Testis (tissue), 2 donors: Measurements from ENCODE around the gene ALDH1B1.

Source experiments
- POLR2A ChIP-seq: fragments of 450-650 bp; IDR thresholded peaks from one replicate; pipeline ENCODE4 v1.6.1; 2017; ENCODE audit warnings: antibody characterized with exemption, mild to moderate bottlenecking, moderate library complexity
- TF ChIP-seq, protein P1 (sequence below), 3 experiments: fragments of 450-650 bp in 2 of 3; fragments of 200-600 bp in 1 of 3; sonication (generic) in 1 of 3; IDR thresholded peaks; one replicate each; pipeline ENCODE4 v1.5.1; 2016 to 2019; ENCODE audit warnings: antibody characterized with exemption in 3 of 3, mild to moderate bottlenecking in 2 of 3, moderate library complexity in 1 of 3

DNA sequence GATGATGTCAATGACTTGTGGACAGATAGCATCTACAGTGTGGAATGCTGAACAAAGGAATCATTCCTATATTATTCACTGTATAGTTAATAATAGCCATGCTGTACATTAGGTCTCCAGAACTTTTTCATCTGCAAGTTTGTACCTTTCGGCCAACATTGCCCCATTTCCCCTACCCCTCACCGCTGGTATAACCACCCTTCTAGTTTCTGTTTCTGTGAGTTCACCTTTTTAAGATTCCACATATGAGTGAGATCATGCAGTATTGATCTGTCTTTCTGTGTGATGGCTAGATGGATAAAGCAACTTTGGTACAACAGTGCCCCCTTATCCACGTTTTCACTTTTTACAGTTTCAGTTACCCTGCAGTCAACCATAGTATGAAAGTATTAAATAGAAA is 18.8 kb upstream of the ALDH1B1 start:
- TF ChIP-seq, protein P1, sequence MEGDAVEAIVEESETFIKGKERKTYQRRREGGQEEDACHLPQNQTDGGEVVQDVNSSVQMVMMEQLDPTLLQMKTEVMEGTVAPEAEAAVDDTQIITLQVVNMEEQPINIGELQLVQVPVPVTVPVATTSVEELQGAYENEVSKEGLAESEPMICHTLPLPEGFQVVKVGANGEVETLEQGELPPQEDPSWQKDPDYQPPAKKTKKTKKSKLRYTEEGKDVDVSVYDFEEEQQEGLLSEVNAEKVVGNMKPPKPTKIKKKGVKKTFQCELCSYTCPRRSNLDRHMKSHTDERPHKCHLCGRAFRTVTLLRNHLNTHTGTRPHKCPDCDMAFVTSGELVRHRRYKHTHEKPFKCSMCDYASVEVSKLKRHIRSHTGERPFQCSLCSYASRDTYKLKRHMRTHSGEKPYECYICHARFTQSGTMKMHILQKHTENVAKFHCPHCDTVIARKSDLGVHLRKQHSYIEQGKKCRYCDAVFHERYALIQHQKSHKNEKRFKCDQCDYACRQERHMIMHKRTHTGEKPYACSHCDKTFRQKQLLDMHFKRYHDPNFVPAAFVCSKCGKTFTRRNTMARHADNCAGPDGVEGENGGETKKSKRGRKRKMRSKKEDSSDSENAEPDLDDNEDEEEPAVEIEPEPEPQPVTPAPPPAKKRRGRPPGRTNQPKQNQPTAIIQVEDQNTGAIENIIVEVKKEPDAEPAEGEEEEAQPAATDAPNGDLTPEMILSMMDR (IDR thresholded peaks at IDR 0.05) = no peak
- no peak for TF ChIP-seq POLR2A
